Heart left ventricle (tissue), 16 donors: ENCODE data around the gene POLR2J. TPM values are rescaled to one million over a fixed set of nuclear protein-coding genes. Genes with fewer than 3 reads are reported as not detected.
"Not testable (repeated sequence)": the region's sequence is repeated elsewhere in the genome, so short reads cannot be mapped to it uniquely, and the experiment has no call there.

ENCODE experiments used
- ATAC-seq, 4 donors: fragments of 200-7000 bp; cut with Tn5 transposase; one replicate each; pipeline ENCODE4 v1.9.1; 2020 to 2022; ENCODE audit warnings: moderate library complexity in 4 of 4, mild to moderate bottlenecking in 3 of 4, moderate number of reproducible peaks in 1 of 4
- DNase-seq, 5 donors: peaks; one replicate each; pipeline ENCODE4 v3.0.0-alpha.2; 2020
- H3K27ac ChIP-seq, 12 donors: fragments of 200-600 bp; sonication (generic) in 4 of 12; one replicate each; pipeline versions ENCODE4 v1.5.0 to v1.8.0; 2016 to 2022; ENCODE audit warnings: mild to moderate bottlenecking in 2 of 12
- H3K27me3 ChIP-seq, 9 donors: fragments of 200-600 bp; sonication (generic) in 2 of 9; one replicate each; pipeline versions ENCODE4 v1.5.1 to v1.8.0; 2016 to 2022; ENCODE audit warnings: mild to moderate bottlenecking in 3 of 9
- H3K36me3 ChIP-seq, 9 donors: fragments of 200-600 bp; sonication (generic) in 2 of 9; one replicate each; pipeline versions ENCODE4 v1.5.0 to v1.8.0; 2018 to 2022; ENCODE audit warnings: mild to moderate bottlenecking in 2 of 9
- H3K4me1 ChIP-seq, 12 donors: fragments of 200-600 bp; sonication (generic) in 4 of 12; one replicate each; pipeline versions ENCODE4 v1.5.0 to v1.8.0; 2016 to 2022; ENCODE audit warnings: mild to moderate bottlenecking in 3 of 12
- H3K4me3 ChIP-seq, 12 donors: fragments of 200-600 bp; sonication (generic) in 4 of 12; one replicate each; pipeline versions ENCODE4 v1.5.0 to v1.8.0; 2017 to 2022; ENCODE audit warnings: mild to moderate bottlenecking in 9 of 12, moderate library complexity in 4 of 12
- H3K9me3 ChIP-seq, 12 donors: fragments of 200-600 bp; sonication (generic) in 4 of 12; one replicate each; pipeline versions ENCODE4 v1.5.0 to v1.8.0; 2016 to 2022; ENCODE audit warnings: mild to moderate bottlenecking in 1 of 12
- WGBS, 4 donors: extraction: QIAGEN DNeasy Blood & Tissue Kit in 2 of 4; methylation state at CpG; one replicate each; pipeline versions ENCODE4 v1.1.5 to v1.1.7; 2013 to 2018; 5-methylcytosine and 5-hydroxymethylcytosine counted together
- intact Hi-C, 10 donors: fragments of 100-400 bp; cut with DNase I; formaldehyde crosslinking; loops; one replicate each; pipeline versions ENCODE4 v1.11.1 to v1.14.2; 2022
- polyA plus RNA-seq, 2 donors: library from polyadenylated mRNA; stranded (reverse); fragments of 200-250 nt; gene quantifications; one replicate each; pipeline ENCODE4 v1.2.3, GENCODE V29; 2013
- total RNA-seq, 9 donors: library from RNA; depleted of rRNA in 2 of 9; stranded (reverse); fragments of >200 nt in 2 of 9; fragmentation: NEBNext Ultra II Directional in 3 of 9; extraction: Animal tissue kit (Norgen Biotek cat#: 25700) in 3 of 9; gene quantifications; one replicate each; pipeline versions ENCODE4 v1.1.0 to v1.2.4, GENCODE V29; 2016 to 2023
- donor health status: ischemic (EF 13 %, LVEDD 7.1; RV severe dilation, severe dysfunction).
- donor health status: healthy with polysubstance abuse.
- donor health status: DM: no; HTN: yes; CAD: no.
- donor health status: DM: no; HTN: no; CAD: no.
- donor health status: ischemic (EF 25% LVEDD 6.9; RV normal size, moderate dysfunction).
- donor health status: ischemic (EF 25% LVEDD 5.7; RV mildly dilated, moderate dysfunction).
- donor health status: healthy.
- donor health status: DM: yes; HTN: yes; CAD: no.
- donor health status: ischemic (EF 35%, LVEDD 5.7; RV mildly dilated, moderate dysfunction).
- donor health status: nonischemic (EF 11% LVEDD 7.7; RV severe dilation, severe dysfunction).
- donor health status: DM: yes; HTN: yes; CAD: no.
- donor health status: PGD.
- donor health status: ischemic (EF 29% LVEDD 5.4; RV normal size, mild dysfunction).
- donor health status: nonischemic (EF 23%, LVEDD 6.1; RV moderate dilation, normal function).

POLR2J gene
- total and polyA plus RNA-seq, 11 donors = 34.4 to 227 (median 51.0) TPM

GRCh38 chr7:102514881-102515721 is 36.4 kb upstream of the POLR2J start:
- DNase-seq (peak in 2 of 5 donors; percentile 16 to 27), ATAC-seq (peak in 2 of 4 donors; percentile 12 to 26)
- H3K9me3 ChIP-seq, H3K36me3 ChIP-seq, H3K4me1 ChIP-seq, H3K4me3 ChIP-seq, H3K27me3 ChIP-seq, intact Hi-C loops: not testable (repeated sequence)
- WGBS, 4 donors = 72% methylated on average over 3 of the region's 15 CpGs; no CpG with 5 or more reads in 3 of the 4 donors
- H3K27ac ChIP-seq = peak overlapping the region in 2 of 12 donors; percentile 34 to 39

- H3K36me3 ChIP-seq, H3K9me3 ChIP-seq, intact Hi-C loops, H3K4me1 ChIP-seq, H3K27me3 ChIP-seq: not testable (repeated sequence)
- DNase-seq = peak; percentile 22 to 61 (median 45)
- Histone ChIP-seq H3K27ac (peak overlapping the region in 11 of 12 donors; percentile 9 to 83 (median 72)), H3K4me3 (peak overlapping the region in 8 of 12 donors; percentile 12 to 40 (median 24))
- ATAC-seq = peak in 2 of 4 donors; percentile 12
- WGBS, 4 donors = 10 to 18% (median 15%) methylated on average over 4 to 5 of the region's 5 CpGs
Measured at GRCh38 chr7:102512642-102513221, 34.0 kb upstream of the POLR2J start.

- ATAC-seq = peak; percentile 54 to 84 (median 74)
- not testable (repeated sequence) for H3K27ac ChIP-seq
Measured at GRCh38 chr7:102511860-102512522, 33.3 kb upstream of the POLR2J start.

GRCh38 chr7:102510575-102510974 is 31.9 kb upstream of the POLR2J start:
- intact Hi-C loops, H3K36me3 ChIP-seq, H3K4me1 ChIP-seq, H3K4me3 ChIP-seq, ATAC-seq, H3K27me3 ChIP-seq, H3K9me3 ChIP-seq, H3K27ac ChIP-seq: not testable (repeated sequence)
- DNase-seq = peak in 3 of 5 donors; percentile 12 to 19 (median 16)
- WGBS, 4 donors = 71 to 81% methylated on average over 4 of the region's 8 CpGs; no CpG with 5 or more reads in 2 of the 4 donors

More at GRCh38 chr7:102511860-102512522, 33.3 kb upstream of the POLR2J start:
- H3K27me3 ChIP-seq, intact Hi-C loops, H3K9me3 ChIP-seq, DNase-seq, H3K36me3 ChIP-seq, H3K4me1 ChIP-seq, H3K4me3 ChIP-seq: not testable (repeated sequence)
- no CpG with 5 or more reads among the region's 30 CpGs for WGBS, 4 donors

GRCh38 chr7:102507410-102508088 is 28.8 kb upstream of the POLR2J start:
- not testable (repeated sequence) for ATAC-seq, H3K4me3 ChIP-seq

GRCh38 chr7:102505298-102506185 is 26.8 kb upstream of the POLR2J start:
- H3K27me3 ChIP-seq, H3K27ac ChIP-seq, H3K4me3 ChIP-seq, H3K4me1 ChIP-seq, intact Hi-C loops, H3K9me3 ChIP-seq, H3K36me3 ChIP-seq: not testable (repeated sequence)
- DNase-seq = peak in 1 of 5 donors; percentile 49
- WGBS, 4 donors = 76 to 77% (median 77%) methylated on average over 5 to 6 of the region's 24 CpGs; no CpG with 5 or more reads in 1 of the 4 donors
- peak; percentile 4 to 80 (median 38) for ATAC-seq

More at GRCh38 chr7:102507410-102508088, 28.8 kb upstream of the POLR2J start:
- peak overlapping the region in 1 of 12 donors; percentile 11 for H3K27ac ChIP-seq
- H3K4me1 ChIP-seq, H3K9me3 ChIP-seq, H3K27me3 ChIP-seq, intact Hi-C loops, H3K36me3 ChIP-seq: not testable (repeated sequence)
- WGBS, 4 donors = 92 to 96% (median 93%) methylated on average over 2 of the region's 8 CpGs; no CpG with 5 or more reads in 1 of the 4 donors
- peak in 2 of 5 donors; percentile 13 to 58 for DNase-seq

- H3K36me3 ChIP-seq, intact Hi-C loops, H3K27me3 ChIP-seq, H3K27ac ChIP-seq, DNase-seq, H3K9me3 ChIP-seq, H3K4me3 ChIP-seq, H3K4me1 ChIP-seq: not testable (repeated sequence)
- no CpG with 5 or more reads among the region's 12 CpGs for WGBS, 4 donors
- ATAC-seq = peak in 1 of 4 donors; percentile 11
Measured at GRCh38 chr7:102503141-102503540, 24.4 kb upstream of the POLR2J start.

- 90 to 100% (median 94%) methylated on average over 3 to 15 of the region's 16 CpGs for WGBS, 4 donors
- intact Hi-C loops, H3K4me1 ChIP-seq, H3K27ac ChIP-seq, ATAC-seq, H3K36me3 ChIP-seq, H3K27me3 ChIP-seq, H3K9me3 ChIP-seq, H3K4me3 ChIP-seq: not testable (repeated sequence)
- peak in 1 of 5 donors; percentile 13 for DNase-seq
Measured at GRCh38 chr7:102498321-102498720, 19.6 kb upstream of the POLR2J start.

GRCh38 chr7:102497308-102497707 is 18.6 kb upstream of the POLR2J start:
- H3K4me3 ChIP-seq, H3K27me3 ChIP-seq, ATAC-seq, H3K36me3 ChIP-seq, H3K4me1 ChIP-seq, intact Hi-C loops, H3K27ac ChIP-seq, H3K9me3 ChIP-seq: not testable (repeated sequence)
- peak in 3 of 5 donors; percentile 19 to 65 (median 32) for DNase-seq
- 76 to 94% methylated on average over 1 of the region's 5 CpGs; no CpG with 5 or more reads in 2 of the 4 donors for WGBS, 4 donors
